Fibroblast of the aortic adventitia (primary cell): ENCODE measurements around the gene GPC6. TPM values are rescaled to one million over a fixed set of nuclear protein-coding genes. Genes with fewer than 3 reads are reported as not detected.

ENCODE experiments used
- DNase-seq: peaks from one replicate; pipeline ENCODE4 v3.0.0-alpha.2; 2010; ENCODE audit warnings: low read depth
- H3K4me3 ChIP-seq: 2 replicates; pipeline ENCODE4 v1.5.1; 2011; ENCODE audit warnings: low read depth, mild to moderate bottlenecking, control low read depth, low read length, moderate library complexity
- CTCF ChIP-seq: IDR thresholded peaks from 2 replicates; pipeline ENCODE4 v1.5.1; 2011; ENCODE audit warnings: mild to moderate bottlenecking, low read length, control low read depth, inconsistent platforms; ENCODE audit not compliant: insufficient read depth
- total RNA-seq: library from RNA; depleted of rRNA; stranded (reverse); fragments of >200 nt; gene quantifications from 2 replicates; pipeline ENCODE4 v1.2.3, GENCODE V29; 2012; ENCODE audit warnings: low replicate concordance

GPC6 gene
- total RNA-seq, 1 donor: 92.6 TPM

GRCh38 chr13:93810264-93810663, 583.7 kb downstream of the GPC6 start:
- no peak for DNase-seq
- no peak overlapping the region for H3K4me3 ChIP-seq
- no peak for TF ChIP-seq CTCF

GRCh38 chr13:93811071-93811737, 584.6 kb downstream of the GPC6 start:
- no peak for DNase-seq
- TF ChIP-seq CTCF: no peak
- no peak overlapping the region for H3K4me3 ChIP-seq

- TF ChIP-seq CTCF: no peak
- H3K4me3 ChIP-seq: no peak overlapping the region
- DNase-seq: no peak
Measured at GRCh38 chr13:93811738-93812112, 585.1 kb downstream of the GPC6 start.

- no peak for DNase-seq
- no peak for TF ChIP-seq CTCF
- no peak overlapping the region for H3K4me3 ChIP-seq
Measured at GRCh38 chr13:93814658-93815057, 588.1 kb downstream of the GPC6 start.

GRCh38 chr13:93818345-93818744, 591.7 kb downstream of the GPC6 start:
- TF ChIP-seq CTCF: no peak
- no peak for DNase-seq
- H3K4me3 ChIP-seq: no peak overlapping the region

- TF ChIP-seq CTCF: no peak
- no peak for DNase-seq
- no peak overlapping the region for H3K4me3 ChIP-seq
Measured at GRCh38 chr13:93819331-93819890, 592.8 kb downstream of the GPC6 start.

GRCh38 chr13:93824286-93824685, 597.7 kb downstream of the GPC6 start:
- no peak for DNase-seq
- TF ChIP-seq CTCF: no peak

More at GRCh38 chr13:93824286-93824685, 597.7 kb downstream of the GPC6 start:
- H3K4me3 ChIP-seq: no peak overlapping the region
